AG08396 (cell line): ENCODE data around the gene TRIM15.
"Not testable (repeated sequence)": the region's sequence is repeated elsewhere in the genome, so short reads cannot be mapped to it uniquely, and the experiment has no call there.

Source experiments
- DNase-seq: peaks from one replicate; pipeline ENCODE4 v3.0.0; 2012; ENCODE audit warnings: low spot score, mixed read lengths

Gene TRIM15

DNA sequence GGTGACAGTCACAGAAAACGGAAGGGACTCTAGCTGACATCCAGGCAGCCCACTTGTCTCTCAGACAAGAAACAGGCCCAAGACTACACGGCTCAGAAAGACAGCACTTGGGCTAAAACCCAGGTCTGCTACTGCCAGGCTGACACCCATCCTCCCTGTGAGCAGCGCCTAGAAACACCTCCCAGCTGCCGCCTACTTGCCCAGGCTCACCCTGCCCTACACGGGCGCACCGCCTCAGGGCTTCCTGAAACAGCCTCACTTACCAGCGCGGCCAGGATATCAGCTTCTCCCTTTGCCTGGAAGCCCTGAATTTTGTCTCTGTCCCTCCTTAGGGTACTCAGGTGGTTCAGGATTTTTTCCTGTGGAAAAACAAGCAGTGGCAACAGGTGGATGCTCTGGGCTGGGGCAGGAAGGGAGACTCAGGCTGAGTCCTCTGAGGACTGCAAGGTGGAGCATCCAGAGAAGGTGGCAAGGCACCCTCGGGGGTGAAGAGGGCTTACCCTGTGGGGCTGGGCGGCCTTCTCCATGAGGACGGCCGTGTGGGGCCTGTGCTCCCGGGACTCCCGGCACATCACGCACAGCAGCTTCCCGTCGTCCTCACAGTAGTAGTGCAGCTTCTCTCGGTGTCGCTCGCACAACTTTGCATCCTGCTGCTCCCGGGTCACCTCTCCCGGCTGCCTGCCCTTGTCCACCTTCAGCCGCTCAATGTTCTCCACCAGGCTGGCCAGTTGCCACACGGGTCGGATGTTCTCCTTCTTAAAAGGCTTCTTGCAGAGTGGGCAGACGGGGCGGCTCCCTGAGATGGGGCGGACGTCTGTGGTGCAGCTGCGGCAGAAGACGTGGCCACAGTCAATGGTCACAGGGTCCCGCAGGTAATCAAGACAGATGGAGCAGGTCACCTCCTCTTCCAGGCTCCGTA, 35.1 kb downstream of the TRIM15 start:
- DNase-seq = no peak

DNA sequence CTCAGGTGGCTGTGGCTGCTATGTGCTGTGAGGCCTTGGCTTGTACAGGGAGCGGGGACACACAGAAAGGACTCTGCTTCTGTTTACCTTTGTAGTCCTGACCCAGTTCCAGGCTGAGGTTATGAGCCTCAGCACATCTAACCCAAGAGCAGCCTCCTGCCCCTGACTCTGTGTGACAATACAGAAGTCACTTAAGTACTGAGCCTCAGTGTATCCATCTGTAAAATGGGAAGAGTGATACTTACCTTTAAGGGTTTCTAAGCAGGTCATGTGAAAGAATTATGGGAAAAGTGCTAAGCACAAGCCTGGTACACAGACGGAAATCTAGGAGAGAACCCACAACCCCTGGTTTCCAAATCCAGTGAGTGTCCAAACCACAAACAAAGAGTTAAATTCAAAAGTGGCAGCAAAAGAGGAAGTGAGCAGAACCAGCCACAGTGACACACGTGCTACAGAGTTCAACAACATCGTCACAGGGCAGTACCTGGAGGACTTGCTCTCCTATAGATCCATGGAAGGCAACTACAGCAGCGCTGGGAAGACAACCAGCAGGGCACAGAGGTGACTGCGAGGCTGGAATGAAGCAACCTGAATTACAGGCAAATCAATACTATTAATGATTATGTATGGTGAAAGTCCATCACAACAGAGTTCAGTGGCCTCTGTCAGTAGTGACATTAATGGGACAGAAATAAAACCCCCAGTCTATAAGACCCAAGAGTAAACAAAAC, 37.4 kb downstream of the TRIM15 start:
- DNase-seq = no peak

DNA sequence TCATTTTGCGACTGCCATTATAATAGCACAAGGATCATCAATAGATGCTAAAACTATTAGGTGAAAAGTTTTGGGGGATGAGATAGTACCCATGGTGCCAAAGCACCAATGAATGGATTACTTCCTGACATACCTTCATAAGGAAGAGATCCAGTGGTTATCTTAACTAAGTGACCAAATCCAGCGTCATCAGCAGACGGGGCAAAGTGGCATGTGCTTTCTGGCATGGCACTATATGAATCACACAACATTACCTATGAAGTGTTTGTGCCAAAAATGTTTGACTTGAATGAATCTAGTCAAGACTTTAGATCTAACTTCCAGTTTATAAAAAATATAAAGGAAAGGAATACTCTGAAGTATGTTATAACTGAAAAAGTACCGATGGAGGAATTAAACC, 39.0 kb downstream of the TRIM15 start:
- no peak for DNase-seq

DNA sequence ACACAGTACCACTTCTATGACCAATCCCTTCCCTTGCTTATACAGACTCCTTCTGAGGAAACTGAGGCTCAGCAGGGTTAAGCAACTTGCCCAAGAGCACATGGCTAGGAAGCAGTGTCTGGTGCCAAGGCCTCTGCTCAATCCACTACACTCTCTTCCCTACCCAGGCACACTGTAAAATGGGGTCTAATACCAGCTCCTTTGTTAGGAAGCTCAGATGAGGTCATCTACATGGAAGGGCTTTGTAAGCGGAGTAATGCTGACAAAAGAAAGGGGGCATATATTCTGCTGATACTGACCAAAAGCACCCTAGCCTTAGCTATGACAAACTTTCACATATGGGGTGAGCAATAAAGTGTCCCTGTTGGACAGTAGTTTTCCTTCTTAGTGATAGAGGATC, 40.8 kb downstream of the TRIM15 start:
- DNase-seq = no peak

DNA sequence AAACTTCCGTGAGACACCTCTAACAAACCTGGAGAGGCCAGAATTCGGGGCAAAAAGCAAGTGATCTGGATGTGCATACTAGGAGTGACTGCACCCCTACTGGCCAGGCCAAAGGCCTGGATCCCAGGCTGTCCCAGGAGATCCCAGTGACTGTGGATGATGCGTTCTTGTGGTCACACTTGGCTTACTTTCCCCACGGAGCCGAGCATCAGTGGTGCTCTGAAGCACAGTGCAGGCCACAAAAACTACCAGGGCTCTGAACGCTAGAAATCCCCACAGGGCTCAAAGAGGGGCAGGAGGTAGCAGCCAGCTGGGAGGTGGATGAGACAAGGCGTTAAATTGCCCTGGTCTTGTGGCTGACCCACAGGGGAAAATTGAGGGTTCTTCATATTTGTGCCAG, 42.8 kb downstream of the TRIM15 start:
- DNase-seq = peak; percentile 43

DNA sequence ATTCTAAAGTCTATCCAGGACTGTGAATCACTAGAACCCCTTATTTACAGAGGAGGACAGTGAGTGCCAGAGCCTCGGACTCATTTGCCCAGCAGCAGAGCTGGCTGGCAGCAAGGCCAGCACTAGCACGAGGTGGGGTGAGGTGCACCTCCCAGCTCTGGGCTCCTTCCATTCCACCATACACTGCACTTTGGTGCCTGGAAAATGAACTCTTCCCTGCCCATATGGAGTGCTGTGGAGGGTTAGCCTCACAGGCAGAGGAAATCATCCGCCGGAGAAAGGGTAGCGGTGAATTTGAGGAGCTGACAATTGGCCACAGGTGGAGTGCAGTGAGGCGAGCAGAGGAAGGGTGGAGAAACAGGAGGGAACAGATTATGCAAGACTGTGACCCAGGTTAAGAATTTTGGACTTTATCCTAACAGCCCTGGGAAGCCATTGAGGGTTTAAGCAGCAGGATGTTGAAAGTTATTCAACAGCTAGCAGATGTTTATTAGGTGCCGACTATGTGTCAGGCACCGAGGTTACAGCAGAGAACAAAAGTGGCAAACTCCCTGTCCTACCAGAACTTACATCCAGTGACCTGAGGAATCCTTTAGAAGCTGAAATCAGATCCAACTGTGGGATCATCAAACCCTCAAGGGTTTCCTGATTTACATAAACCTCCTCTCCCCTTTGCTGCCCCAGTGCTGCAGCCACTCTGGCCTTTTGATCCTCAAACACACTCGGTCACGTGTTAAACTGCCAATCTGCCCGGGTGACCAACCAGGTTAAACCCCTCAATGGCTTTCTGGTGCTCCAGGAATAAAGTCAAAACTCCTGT, 43.7 kb downstream of the TRIM15 start:
- no peak for DNase-seq

DNA sequence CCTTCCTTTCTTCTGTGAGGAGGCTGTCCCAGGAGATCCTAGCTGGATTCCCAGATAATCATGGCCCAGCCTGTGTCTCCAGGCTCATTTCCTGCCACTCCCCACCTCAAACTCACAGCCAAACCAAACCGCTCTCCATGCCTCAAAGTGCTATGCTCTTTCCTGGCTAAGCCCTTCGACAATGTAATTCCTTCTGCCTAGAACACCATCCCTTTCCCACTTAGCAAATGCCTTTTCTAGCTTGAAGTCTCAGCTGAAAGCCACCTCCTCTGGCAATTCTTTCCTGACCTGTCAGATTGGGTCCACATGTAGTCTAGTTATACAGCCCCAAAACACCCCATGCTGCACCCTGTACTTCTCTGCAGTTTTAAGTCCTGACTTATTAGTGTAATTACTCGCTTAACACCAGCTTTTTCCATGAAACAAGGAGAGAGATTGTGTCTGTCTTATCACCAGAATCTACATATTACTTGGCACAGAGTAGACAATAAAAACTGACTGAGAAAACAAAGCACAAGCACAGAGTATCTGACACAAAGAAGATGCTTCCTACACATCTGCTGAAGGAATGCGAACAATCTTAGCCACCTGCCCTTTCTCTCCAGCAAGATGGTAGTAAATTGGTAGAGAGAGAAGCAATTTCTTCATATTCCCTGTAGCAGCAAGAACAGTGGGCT, 44.4 kb downstream of the TRIM15 start:
- DNase-seq = no peak

DNA sequence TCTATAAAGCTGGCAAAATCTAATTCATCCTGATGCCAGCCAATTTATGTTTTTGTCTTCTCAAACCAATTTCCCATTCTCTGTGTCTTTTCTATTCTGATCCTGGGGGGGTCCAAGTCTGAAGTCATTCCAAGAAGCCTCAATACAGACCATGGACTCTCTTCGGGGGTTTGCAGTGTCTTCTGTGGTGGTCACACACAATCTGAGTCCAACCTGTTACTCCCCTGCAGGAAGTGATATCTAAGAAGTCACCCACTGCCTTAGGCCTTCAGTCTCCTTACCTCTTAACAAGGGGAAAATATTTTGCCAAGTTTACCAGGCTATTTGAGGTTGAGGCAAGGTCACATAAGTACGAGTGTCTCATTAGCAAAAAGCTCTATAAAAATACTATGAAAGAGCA, 48.0 kb downstream of the TRIM15 start:
- DNase-seq = no peak

DNA sequence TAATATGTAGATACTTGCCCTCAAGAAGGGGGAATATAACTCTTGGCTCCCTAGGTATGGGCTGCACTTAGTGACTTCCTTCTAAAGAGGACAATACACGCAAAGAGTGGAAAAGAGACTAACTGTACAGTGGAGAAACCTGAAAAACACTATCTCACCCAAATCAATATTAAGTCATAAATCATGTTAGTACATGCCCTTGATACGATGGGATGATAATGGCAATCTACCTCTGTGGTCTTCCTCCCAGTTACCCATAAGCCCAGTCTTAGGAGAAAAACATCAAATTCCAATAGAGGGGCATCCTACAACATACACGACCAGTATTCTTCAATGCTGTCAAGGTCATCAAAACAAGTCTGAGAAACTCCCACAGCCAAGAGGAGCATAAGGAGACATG, 48.6 kb downstream of the TRIM15 start:
- no peak for DNase-seq

DNA sequence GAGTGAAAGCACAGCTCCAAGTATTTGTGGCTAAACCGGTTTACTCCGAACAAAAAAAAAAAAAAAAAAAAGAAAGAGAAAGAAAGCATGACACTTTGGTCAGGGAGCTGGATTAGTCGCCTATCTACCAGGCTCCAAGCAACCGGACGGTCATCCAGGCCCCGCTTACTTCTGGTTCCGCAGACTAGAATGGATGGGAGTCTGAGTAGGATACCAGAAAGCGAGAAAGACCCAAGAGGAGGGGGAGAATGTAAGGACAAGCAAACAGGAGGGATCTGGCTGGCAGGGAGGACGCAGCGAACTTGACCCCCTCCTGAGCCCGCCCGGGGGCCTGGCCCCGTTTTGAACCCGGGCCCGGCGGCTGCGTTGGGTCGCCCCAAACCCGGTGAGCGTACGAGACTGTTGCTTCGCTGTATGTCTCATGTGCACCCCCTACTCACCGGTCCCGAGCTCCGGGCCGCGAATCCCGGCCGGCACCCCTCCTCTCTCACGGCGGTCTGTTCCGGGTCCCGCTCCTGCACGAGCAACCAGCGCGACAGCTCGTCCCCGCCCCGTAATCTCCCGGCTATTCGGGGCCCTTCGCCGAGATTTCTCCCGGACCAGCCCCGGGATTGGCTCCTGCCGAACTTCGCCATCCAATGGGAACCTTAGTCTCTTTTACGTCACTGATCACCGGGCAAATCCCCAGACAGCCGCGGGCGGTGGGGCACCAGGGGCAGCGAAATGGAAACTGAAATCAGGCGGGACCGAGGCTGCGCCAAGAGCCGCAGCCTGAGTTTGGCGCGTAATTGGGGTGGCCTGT, 49.7 kb downstream of the TRIM15 start, which contains the start of gene TRIM26:
TRIM26 (minus strand) TSS at position 542 of the 802 bp plus-strand sequence. CDS start 14,303 bp downstream, outside the sequence.
- peak; percentile 99 for DNase-seq

DNA sequence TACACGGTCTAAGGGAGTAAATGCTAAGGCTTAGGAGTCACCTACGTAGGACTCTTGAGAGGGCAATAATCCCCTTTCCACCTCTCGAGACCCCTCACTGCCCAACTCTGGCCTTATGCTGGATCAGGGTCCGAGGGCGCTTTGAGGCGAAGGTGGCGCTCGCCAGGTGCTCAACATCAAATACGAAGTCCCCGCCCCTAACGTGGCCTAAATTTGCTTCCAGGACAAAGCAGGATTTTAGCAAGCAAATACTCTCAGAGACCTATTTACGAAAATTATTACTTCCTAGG, 50.3 kb downstream of the TRIM15 start:
- no peak for DNase-seq

DNA sequence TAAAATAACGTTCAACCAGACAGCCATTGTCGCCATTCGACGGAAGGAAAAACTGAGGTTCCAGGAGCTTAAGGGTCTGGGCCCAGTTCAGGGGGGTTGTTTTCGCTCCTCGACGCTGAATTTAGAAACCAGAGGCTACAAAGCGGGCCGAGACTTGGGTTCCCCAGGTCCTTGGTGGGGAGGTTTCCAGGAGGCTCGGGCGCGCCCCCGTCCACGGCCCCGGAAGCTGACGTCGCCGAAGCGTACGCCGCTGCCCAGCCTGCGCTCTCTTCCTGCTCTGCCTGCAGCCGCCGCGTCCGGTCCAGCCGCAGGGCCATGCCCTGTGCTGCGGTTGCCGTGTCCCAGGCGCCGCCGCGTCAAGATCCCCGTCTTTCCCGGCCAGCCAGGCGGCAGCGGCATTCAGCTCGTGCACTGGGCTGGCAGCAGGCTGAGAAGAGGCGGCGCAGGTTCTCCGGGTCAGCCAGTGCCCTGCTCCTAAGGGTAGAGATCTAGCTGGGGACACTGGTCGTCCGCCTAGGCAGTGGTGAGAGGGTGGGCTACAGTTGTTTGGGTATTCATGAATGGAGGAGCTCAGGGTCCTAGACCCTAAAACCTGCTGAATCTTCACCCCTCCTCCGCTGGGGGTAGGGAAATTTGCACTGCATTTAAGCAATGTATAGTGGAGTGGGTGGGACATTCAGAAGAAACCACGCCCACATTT, 50.8 kb downstream of the TRIM15 start:
- peak; percentile 86 for DNase-seq

DNA sequence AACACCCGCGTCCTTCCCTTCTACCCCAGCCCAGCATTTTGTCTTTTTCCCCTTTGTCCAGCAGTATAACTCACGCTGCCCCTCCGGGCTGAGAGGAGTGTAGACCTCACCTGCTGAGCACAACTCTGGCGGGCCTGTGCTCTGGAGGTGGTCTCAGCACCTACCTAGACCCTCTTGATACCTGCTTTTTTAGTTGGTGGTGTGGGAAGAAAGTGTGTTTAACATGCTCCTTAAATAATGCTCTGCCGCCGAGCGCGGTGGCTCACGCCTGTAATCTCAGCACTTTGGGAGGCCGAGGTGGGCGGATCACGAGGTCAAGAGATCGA, 51.3 kb downstream of the TRIM15 start:
- DNase-seq = no peak

DNA sequence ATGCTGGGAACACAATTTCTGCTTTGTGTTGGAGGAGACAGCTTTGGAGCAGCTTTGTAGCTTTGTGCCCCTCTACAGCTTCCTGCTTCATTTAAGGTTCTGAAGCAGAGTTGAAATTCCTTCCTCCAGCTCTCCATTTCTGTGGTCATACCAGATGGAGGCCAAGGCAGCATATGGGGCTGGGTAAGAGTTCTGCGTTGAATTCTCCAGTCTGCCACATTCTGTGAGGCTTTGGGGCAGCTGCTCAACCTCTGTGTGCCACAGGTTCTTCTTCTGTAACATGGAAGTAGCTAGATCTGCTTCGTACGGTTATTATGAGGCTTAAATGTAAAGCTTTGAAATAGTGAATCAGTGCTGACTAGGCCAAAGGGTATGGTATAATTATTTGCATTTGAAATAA, 52.8 kb downstream of the TRIM15 start:
- DNase-seq = no peak

DNA sequence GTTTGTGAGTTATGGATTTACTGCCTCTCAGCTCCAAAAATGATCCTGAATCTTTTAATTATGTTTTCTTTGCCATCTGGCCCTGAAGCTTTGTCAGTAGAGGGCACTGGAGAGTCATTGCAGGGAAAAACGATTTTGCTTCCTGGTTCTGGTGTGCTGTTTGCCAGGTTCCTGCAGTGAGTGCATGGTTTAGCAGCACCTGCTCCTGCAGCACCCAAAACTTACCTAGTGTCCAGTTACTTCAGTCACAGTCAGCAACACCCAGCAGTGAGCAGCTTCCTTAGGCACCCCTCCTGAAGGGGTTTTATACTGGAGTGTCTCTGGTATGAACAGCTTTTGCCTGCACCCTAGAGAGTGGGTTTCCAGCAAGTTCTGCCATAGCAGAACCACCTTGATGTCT, 55.9 kb downstream of the TRIM15 start:
- peak; percentile 70 for DNase-seq

DNA sequence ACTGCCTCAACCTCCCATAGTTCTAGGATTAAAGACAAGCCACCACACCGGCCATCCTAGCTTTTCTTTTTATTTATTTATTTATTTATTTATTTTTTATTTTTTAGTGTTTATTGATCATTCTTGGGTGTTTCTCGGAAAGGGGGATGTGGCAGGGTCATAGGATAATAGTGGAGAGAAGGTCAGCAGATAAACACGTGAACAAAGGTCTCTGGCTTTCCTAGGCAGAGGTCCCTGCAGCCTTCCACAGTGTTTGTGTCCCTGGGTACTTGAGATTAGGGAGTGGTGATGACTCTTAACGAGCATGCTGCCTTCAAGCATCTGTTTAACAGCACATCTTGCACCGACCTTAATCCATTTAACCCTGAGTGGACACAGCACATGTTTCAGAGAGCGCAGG, 58.0 kb downstream of the TRIM15 start:
- not testable (repeated sequence) for DNase-seq

DNA sequence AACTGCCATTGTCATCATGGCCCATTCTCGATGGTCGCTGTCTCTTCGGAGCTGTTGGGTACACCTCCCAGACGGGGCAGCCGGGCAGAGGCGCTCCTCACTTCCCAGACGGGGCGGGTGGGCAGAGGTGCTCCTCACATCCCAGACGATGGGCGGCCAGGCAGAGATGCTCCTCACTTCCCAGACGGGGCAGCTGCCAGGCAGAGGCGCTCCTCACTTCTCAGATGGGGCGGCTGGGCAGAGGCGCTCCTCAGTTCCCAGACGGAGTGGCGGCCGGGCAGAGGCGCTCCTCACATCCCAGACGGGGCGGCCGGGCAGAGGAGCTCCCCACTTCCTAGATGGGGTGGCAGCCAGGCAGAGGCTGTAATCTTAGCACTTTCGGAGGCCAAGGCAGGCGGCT, 58.6 kb downstream of the TRIM15 start:
- not testable (repeated sequence) for DNase-seq
